Activated T-helper 17 cell treated with anti-CD3 and anti-CD28 coated beads, Interleukin-2, amount 50 U/mL, for 72 hours (primary cell): ENCODE measurements around the gene FKBP2. TPM values are rescaled to one million over a fixed set of nuclear protein-coding genes. Genes with fewer than 3 reads are reported as not detected.
A peak's percentile ranks its signal among the peaks of the same experiment; 100 is the strongest.

Experiments used
- ATAC-seq: fragments of 150-1000 bp; cut with Tn5 transposase; replicated peaks from 2 replicates; pipeline ENCODE4 v1.10.0; 2021; ENCODE audit warnings: mild to moderate bottlenecking, moderate library complexity
- H3K27ac Mint-ChIP-seq: one replicate; pipeline ENCODE4 v1.8.0; 2022; ENCODE audit warnings: mixed read lengths
- H3K27me3 Mint-ChIP-seq: one replicate; pipeline ENCODE4 v1.8.0; 2022; ENCODE audit warnings: mixed read lengths
- H3K36me3 Mint-ChIP-seq: one replicate; pipeline ENCODE4 v1.8.0; 2022; ENCODE audit warnings: low read depth, mild to moderate bottlenecking, mixed read lengths
- H3K4me1 Mint-ChIP-seq: one replicate; pipeline ENCODE4 v1.8.0; 2022; ENCODE audit warnings: mixed read lengths
- H3K4me3 Mint-ChIP-seq: one replicate; pipeline ENCODE4 v1.8.0; 2022; ENCODE audit warnings: mild to moderate bottlenecking, mixed read lengths
- H3K9me3 Mint-ChIP-seq: one replicate; pipeline ENCODE4 v1.8.0; 2022; ENCODE audit warnings: mixed read lengths
- total RNA-seq, 2 donors: library from RNA; stranded (reverse); gene quantifications; one replicate each; pipeline ENCODE4 v1.2.3, GENCODE V29; 2022

FKBP2 gene
- total RNA-seq, 2 donors from 2014 or later: 16.3 to 45.2 TPM

- Mint-ChIP-seq H3K27ac (peak overlapping the region; percentile 87), H3K27me3 (no peaks in the 10 kb centered on the region), H3K4me1 (peaks cover 18% of the 10 kb centered on the region), H3K36me3 (peaks cover 36% of the 10 kb centered on the region), H3K9me3 (no peaks in the 10 kb centered on the region), H3K4me3 (peak overlapping the region; percentile 87)
- peak; percentile 51 for ATAC-seq
Measured at GRCh38 chr11:64234647-64235379, 6.1 kb upstream of the FKBP2 start.

DNA sequence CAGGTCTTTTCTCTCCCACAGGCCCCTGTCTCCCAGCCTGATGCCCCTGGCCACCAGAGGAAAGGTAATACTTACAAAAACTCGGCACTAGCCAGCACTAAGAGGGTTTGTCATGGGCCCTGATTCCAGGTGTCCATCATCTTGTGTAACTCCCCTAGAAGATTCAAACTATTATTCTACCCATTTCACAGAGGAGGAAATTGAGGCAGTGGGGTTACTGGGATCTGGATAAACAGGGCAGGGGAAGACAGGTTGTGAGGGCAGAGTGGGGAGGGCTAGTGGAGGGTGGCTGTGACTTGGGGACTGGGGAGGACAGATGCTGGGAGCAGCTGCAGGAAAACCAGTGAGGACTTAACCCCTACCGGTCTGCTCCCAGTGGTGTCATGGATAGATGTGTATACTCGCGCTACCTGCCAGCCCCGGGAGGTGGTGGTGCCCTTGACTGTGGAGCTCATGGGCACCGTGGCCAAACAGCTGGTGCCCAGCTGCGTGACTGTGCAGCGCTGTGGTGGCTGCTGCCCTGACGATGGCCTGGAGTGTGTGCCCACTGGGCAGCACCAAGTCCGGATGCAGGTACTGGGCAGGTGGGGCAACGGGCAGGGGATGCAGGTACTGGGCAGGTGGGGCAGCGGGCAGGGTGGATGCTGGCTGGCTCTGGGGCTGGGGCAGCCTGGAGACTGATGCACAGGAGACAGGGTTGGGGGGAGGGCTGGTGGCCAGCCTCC is 5.3 kb upstream of the FKBP2 start:
- peak overlapping the region; percentile 87 for H3K27ac Mint-ChIP-seq
- H3K36me3 Mint-ChIP-seq: peaks cover 40% of the 10 kb centered on the region
- H3K27me3 Mint-ChIP-seq: no peaks in the 10 kb centered on the region
- no peak for ATAC-seq
- no peaks in the 10 kb centered on the region for H3K9me3 Mint-ChIP-seq
- peaks cover 23% of the 10 kb centered on the region for H3K4me1 Mint-ChIP-seq
- H3K4me3 Mint-ChIP-seq: peak overlapping the region; percentile 87

DNA sequence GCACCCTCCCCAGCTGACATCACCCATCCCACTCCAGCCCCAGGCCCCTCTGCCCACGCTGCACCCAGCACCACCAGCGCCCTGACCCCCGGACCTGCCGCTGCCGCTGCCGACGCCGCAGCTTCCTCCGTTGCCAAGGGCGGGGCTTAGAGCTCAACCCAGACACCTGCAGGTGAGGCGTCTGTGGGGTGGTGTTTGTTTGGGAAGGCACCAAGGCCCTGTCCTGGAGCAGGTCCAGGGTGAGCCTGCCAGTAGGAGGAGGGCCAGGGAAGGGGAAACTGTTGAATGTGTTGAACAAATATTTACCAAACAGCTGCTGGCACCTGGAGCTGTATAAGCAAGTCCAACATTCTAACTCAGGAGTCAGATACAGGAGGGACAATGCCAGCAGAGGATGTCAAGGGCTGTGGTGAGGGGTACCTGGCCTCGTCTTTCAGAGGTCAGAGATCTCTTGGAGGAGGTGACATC is 3.4 kb upstream of the FKBP2 start:
- H3K4me3 Mint-ChIP-seq: peak overlapping the region; percentile 22
- H3K36me3 Mint-ChIP-seq: peaks cover 58% of the 10 kb centered on the region
- no peak for ATAC-seq
- no peaks in the 10 kb centered on the region for H3K9me3 Mint-ChIP-seq
- H3K4me1 Mint-ChIP-seq: peaks cover 18% of the 10 kb centered on the region
- no peaks in the 10 kb centered on the region for H3K27me3 Mint-ChIP-seq
- peak overlapping the region; percentile 87 for H3K27ac Mint-ChIP-seq

GRCh38 chr11:64238076-64238475 is 2.8 kb upstream of the FKBP2 start:
- Mint-ChIP-seq H3K9me3 (no peaks in the 10 kb centered on the region), H3K4me3 (peak overlapping the region; percentile 22), H3K36me3 (peaks cover 64% of the 10 kb centered on the region), H3K4me1 (peaks cover 18% of the 10 kb centered on the region), H3K27ac (peak overlapping the region; percentile 87), H3K27me3 (no peaks in the 10 kb centered on the region)
- ATAC-seq: no peak

DNA sequence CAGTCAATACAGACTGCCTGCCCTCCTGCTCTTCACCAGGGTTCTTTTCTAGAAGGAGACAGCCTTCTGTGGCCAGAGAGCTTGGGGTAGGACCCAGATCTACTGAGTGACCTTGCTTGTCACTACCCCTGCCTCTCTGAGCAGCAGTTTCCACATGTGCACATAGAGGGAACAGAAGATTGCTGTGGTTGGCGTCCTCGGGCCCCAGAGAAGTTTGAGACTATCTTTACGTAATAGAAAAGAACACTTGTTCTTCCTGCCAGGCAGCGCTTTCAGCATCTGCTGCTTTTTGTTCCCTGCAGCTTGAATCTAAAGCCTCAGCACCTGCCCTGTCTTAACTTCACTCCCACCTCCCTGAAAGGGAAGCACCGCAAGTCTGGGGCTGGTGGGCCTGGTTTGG is 1.9 kb upstream of the FKBP2 start:
- H3K4me3 Mint-ChIP-seq: no peak overlapping the region
- H3K27ac Mint-ChIP-seq: no peak overlapping the region
- H3K9me3 Mint-ChIP-seq: no peaks in the 10 kb centered on the region
- H3K27me3 Mint-ChIP-seq: no peaks in the 10 kb centered on the region
- no peak for ATAC-seq
- H3K4me1 Mint-ChIP-seq: peaks cover 18% of the 10 kb centered on the region
- peaks cover 73% of the 10 kb centered on the region for H3K36me3 Mint-ChIP-seq

DNA sequence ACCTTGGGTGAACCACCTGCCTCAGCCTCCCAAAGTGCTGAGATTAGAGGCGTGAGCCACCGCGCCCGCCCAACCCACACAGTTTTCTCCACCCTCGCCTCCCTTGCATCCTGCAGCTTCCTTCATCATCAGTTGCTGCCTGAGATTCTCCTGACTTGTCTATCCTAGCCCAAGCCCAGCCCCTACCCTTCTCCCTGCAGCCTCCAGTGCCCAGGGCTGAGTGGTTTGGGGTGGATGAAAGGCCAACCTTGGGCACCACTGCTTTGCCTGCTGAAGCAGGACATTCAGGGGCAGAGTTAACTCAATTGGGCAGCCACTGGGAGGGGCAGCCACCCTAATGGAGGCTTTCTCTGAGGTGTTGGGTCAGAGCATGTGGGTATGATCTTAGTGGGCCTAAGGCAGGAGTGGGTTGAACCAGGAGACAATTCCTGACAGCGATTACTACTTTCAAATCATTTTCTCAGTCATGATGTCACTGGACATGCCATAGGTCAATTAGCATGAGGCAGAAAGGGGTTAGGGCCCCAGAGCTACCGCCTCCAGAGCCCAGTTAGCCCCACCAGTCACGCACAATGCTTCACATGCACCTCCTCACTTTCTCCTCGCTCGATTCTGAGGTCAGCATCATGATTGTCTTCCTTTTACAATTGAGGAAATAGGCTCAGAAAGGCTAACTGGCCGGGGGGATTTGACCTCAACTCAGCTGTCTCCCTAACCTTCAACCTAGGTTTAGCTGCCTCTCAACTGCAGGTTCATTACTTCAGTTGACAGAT is 1.0 kb upstream of the FKBP2 start:
- peak overlapping the region; percentile 95 for H3K4me3 Mint-ChIP-seq
- peak overlapping the region; percentile 96 for H3K27ac Mint-ChIP-seq
- H3K36me3 Mint-ChIP-seq: peaks cover 81% of the 10 kb centered on the region
- no peak for ATAC-seq
- peaks cover 18% of the 10 kb centered on the region for H3K4me1 Mint-ChIP-seq
- H3K27me3 Mint-ChIP-seq: no peaks in the 10 kb centered on the region
- no peaks in the 10 kb centered on the region for H3K9me3 Mint-ChIP-seq

DNA sequence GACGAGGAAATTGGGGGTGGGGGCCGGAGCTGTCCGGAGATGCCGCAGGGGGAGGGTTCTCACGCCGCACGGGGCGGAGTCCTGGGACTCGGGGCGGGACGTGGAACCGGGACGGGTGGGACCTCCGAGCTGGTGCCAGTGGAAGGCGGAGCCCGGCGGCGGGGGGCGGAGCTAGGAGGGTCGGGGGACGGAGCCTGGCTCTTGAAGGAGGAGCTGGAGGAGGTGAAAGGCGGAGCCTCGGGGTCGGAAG is 271 bp downstream of the FKBP2 start:
- Mint-ChIP-seq H3K27me3 (no peaks in the 10 kb centered on the region), H3K27ac (peak overlapping the region; percentile 96), H3K36me3 (peaks cover 85% of the 10 kb centered on the region), H3K4me1 (peaks cover 13% of the 10 kb centered on the region), H3K4me3 (peak overlapping the region; percentile 95), H3K9me3 (no peaks in the 10 kb centered on the region)
- ATAC-seq: peak; percentile 84

GRCh38 chr11:64241491-64242374 is 838 bp downstream of the FKBP2 start:
- H3K36me3 Mint-ChIP-seq: peaks cover 84% of the 10 kb centered on the region
- ATAC-seq: peak; percentile 0
- peaks cover 13% of the 10 kb centered on the region for H3K4me1 Mint-ChIP-seq
- no peaks in the 10 kb centered on the region for H3K9me3 Mint-ChIP-seq
- H3K27me3 Mint-ChIP-seq: no peaks in the 10 kb centered on the region
- peak overlapping the region; percentile 96 for H3K27ac Mint-ChIP-seq
- H3K4me3 Mint-ChIP-seq: peak overlapping the region; percentile 95

DNA sequence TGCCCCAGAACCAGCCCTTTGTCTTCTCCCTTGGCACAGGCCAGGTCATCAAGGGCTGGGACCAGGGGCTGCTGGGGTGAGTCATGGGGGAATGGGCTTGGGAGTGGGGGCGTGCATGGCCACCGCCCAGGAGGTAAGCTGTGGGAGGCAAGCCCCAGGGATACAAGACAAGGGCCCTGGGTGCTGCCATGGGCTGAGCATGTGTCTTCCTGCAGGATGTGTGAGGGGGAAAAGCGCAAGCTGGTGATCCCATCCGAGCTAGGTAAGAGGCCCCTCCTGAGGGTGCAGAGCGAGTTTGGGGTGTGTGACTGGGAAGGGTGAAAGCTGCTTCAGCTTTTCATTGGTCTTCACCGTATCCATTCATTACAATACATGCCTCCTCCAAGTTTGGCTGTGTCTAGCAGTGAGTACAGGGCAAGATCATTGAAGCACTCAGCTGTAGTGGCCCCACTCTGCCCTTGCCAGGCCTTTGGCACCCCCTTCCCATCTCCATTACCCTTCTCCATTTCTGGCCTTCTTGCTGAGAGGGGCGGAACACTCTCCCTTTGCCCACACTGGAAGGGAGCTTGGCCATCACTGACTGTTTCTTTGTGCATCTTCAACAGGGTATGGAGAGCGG is 2.5 kb downstream of the FKBP2 start:
- peaks cover 72% of the 10 kb centered on the region for H3K36me3 Mint-ChIP-seq
- peak overlapping the region; percentile 95 for H3K4me3 Mint-ChIP-seq
- H3K4me1 Mint-ChIP-seq: peaks cover 9% of the 10 kb centered on the region
- H3K27ac Mint-ChIP-seq: no peak overlapping the region
- H3K27me3 Mint-ChIP-seq: no peaks in the 10 kb centered on the region
- ATAC-seq: no peak
- H3K9me3 Mint-ChIP-seq: no peaks in the 10 kb centered on the region

- Mint-ChIP-seq H3K27ac (no peak overlapping the region), H3K9me3 (no peaks in the 10 kb centered on the region), H3K36me3 (peaks cover 70% of the 10 kb centered on the region), H3K4me3 (peak overlapping the region; percentile 95), H3K27me3 (no peaks in the 10 kb centered on the region), H3K4me1 (peaks cover 9% of the 10 kb centered on the region)
- ATAC-seq: no peak
Measured at GRCh38 chr11:64244107-64244506, 3.2 kb downstream of the FKBP2 start.

DNA sequence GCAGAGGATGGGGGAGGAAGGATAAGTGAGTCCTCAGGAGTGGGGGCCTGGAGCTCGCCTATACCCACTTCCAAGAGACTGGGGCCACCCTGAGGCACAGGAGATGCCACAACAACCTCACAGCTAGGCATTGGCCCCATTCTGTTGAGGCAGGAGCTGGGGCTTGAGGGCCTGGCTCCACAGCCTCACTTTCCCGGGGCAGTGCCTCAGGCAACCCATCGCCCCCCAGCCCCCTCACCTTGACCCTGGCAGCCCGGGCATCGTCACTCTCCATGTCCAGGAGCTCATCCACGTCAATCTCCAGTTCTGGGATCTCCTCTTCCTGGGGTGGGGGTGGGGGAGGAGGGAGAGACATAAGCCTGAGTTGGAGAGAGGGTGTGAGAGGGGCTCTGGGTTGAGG is 4.1 kb downstream of the FKBP2 start:
- Mint-ChIP-seq H3K36me3 (peaks cover 65% of the 10 kb centered on the region), H3K4me1 (peaks cover 9% of the 10 kb centered on the region), H3K9me3 (no peaks in the 10 kb centered on the region), H3K4me3 (peak overlapping the region; percentile 95), H3K27ac (peak overlapping the region; percentile 89), H3K27me3 (no peaks in the 10 kb centered on the region)
- no peak for ATAC-seq

- Mint-ChIP-seq H3K27me3 (no peaks in the 10 kb centered on the region), H3K9me3 (no peaks in the 10 kb centered on the region), H3K36me3 (peaks cover 61% of the 10 kb centered on the region), H3K27ac (peak overlapping the region; percentile 89), H3K4me3 (peak overlapping the region; percentile 95), H3K4me1 (peaks cover 5% of the 10 kb centered on the region)
- no peak for ATAC-seq
Measured at GRCh38 chr11:64245401-64245796, 4.5 kb downstream of the FKBP2 start.

GRCh38 chr11:64245797-64246620 is 5.1 kb downstream of the FKBP2 start:
- Mint-ChIP-seq H3K27me3 (no peaks in the 10 kb centered on the region), H3K4me3 (peak overlapping the region; percentile 95), H3K9me3 (no peaks in the 10 kb centered on the region), H3K4me1 (peaks cover 4% of the 10 kb centered on the region), H3K27ac (peak overlapping the region; percentile 89), H3K36me3 (peaks cover 56% of the 10 kb centered on the region)
- peak; percentile 39 for ATAC-seq
